SU-DHL-6 (cell line): ENCODE measurements around the gene HOXC5.

Experiments
- CTCF ChIP-seq: fragments of 200-600 bp; sonication (generic); IDR thresholded peaks from one replicate; pipeline ENCODE4 v1.5.1; 2017; ENCODE audit warnings: antibody characterized with exemption, mild to moderate bottlenecking, low read length, moderate library complexity; ENCODE audit not compliant: insufficient read depth, poor library complexity, severe bottlenecking
- EZH2phosphoT487 ChIP-seq: fragments of 200-600 bp; sonication (generic), shearing (Covaris generic); conservative IDR thresholded peaks from 2 replicates; pipeline ENCODE4 v1.6.1; 2018; ENCODE audit warnings: mild to moderate bottlenecking, antibody characterized with exemption, low read length, moderate library complexity, mixed read lengths

- no peak for TF ChIP-seq CTCF
- no peak for TF ChIP-seq EZH2phosphoT487
Measured at GRCh38 chr12:54015018-54015931, 17.6 kb upstream of the HOXC5 start.
